Endothelial cell (in vitro differentiated cells): Measurements from ENCODE around the gene ADRM1. TPM values are rescaled to one million over a fixed set of nuclear protein-coding genes. Genes with fewer than 3 reads are reported as not detected.

Experiments used
- DNase-seq: peaks from one replicate; pipeline ENCODE4 v3.0.0; 2021; ENCODE audit warnings: low spot score
- H3K27ac Mint-ChIP-seq: one replicate; pipeline ENCODE4 v1.8.0; 2021; ENCODE audit warnings: mixed read lengths, inconsistent platforms; ENCODE audit not compliant: unreplicated experiment
- H3K27me3 Mint-ChIP-seq: one replicate; pipeline ENCODE4 v1.8.0; 2021; ENCODE audit warnings: mild to moderate bottlenecking, moderate library complexity, mixed read lengths, inconsistent platforms; ENCODE audit not compliant: unreplicated experiment
- H3K36me3 Mint-ChIP-seq: one replicate; pipeline ENCODE4 v1.8.0; 2021; ENCODE audit warnings: mild to moderate bottlenecking, low read depth, mixed read lengths, inconsistent platforms; ENCODE audit not compliant: unreplicated experiment
- H3K4me1 Mint-ChIP-seq: one replicate; pipeline ENCODE4 v1.8.0; 2021; ENCODE audit warnings: mild to moderate bottlenecking, mixed read lengths, inconsistent platforms; ENCODE audit not compliant: unreplicated experiment
- H3K4me3 Mint-ChIP-seq: one replicate; pipeline ENCODE4 v1.8.0; 2021; ENCODE audit warnings: mild to moderate bottlenecking, mixed read lengths, inconsistent platforms; ENCODE audit not compliant: unreplicated experiment
- H3K9me3 Mint-ChIP-seq: one replicate; pipeline ENCODE4 v1.8.0; 2021; ENCODE audit warnings: mixed read lengths, inconsistent platforms; ENCODE audit not compliant: unreplicated experiment
- CTCF ChIP-seq: fragments of 200-600 bp; sonication (generic); IDR thresholded peaks from one replicate; pipeline ENCODE4 v1.5.0; 2021; ENCODE audit warnings: antibody characterized with exemption; ENCODE audit not compliant: unreplicated experiment
- long read RNA-seq: library from polyadenylated mRNA; unstranded; transcript quantifications from one replicate; pipeline ENCODE4 v2.0.0, GENCODE V29; 2020; ENCODE audit not compliant: unreplicated experiment
- total RNA-seq: library from RNA; stranded (reverse); fragmentation: NEBNext Ultra II Directional; extraction: Animal tissue kit (Norgen Biotek cat#: 25700); gene quantifications from one replicate; pipeline ENCODE4 v1.2.1, GENCODE V29; 2021; ENCODE audit not compliant: unreplicated experiment

The ADRM1 gene, protein sequence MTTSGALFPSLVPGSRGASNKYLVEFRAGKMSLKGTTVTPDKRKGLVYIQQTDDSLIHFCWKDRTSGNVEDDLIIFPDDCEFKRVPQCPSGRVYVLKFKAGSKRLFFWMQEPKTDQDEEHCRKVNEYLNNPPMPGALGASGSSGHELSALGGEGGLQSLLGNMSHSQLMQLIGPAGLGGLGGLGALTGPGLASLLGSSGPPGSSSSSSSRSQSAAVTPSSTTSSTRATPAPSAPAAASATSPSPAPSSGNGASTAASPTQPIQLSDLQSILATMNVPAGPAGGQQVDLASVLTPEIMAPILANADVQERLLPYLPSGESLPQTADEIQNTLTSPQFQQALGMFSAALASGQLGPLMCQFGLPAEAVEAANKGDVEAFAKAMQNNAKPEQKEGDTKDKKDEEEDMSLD
- 132 TPM for total RNA-seq
- long read RNA-seq, transcript ADRM1-205 (9 exons, 1,361 nt) = minor isoform, 21 of 305 reads
- long read RNA-seq, transcript ADRM1-201 (10 exons, 1,478 nt) = major isoform, 219 of 305 reads
- long read RNA-seq, partial matches to known transcripts = 28 of 305 reads
- long read RNA-seq, other reads (novel, unspliced or antisense) = 37 of 305 reads

- peak; percentile 79 for TF ChIP-seq CTCF
- H3K27ac Mint-ChIP-seq = peak within 1 kb of the TSS; percentile 87
Observed at GRCh38 chr20:62302341-62303061, at the start of gene ADRM1. TSS of gene ADRM1 (plus strand) at chr20:62302997. CDS start at chr20:62303569, 572 bp downstream.

GRCh38 chr20:62253398-62253797 is 49.4 kb upstream of the ADRM1 start:
- Mint-ChIP-seq H3K27ac (no peak overlapping the region), H3K9me3 (no peaks in the 10 kb centered on the region)
- TF ChIP-seq CTCF = no peak

More at GRCh38 chr20:62302341-62303061, at the start of gene ADRM1:
- Mint-ChIP-seq H3K36me3 (peaks cover 18% of the 10 kb centered on the region), H3K4me3 (peak within 1 kb of the TSS; percentile 97), H3K4me1 (peaks cover 18% of the 10 kb centered on the region), H3K27me3 (peaks cover 15% of the 10 kb centered on the region), H3K9me3 (no peaks in the 10 kb centered on the region)
- peak; percentile 100 for DNase-seq

DNA sequence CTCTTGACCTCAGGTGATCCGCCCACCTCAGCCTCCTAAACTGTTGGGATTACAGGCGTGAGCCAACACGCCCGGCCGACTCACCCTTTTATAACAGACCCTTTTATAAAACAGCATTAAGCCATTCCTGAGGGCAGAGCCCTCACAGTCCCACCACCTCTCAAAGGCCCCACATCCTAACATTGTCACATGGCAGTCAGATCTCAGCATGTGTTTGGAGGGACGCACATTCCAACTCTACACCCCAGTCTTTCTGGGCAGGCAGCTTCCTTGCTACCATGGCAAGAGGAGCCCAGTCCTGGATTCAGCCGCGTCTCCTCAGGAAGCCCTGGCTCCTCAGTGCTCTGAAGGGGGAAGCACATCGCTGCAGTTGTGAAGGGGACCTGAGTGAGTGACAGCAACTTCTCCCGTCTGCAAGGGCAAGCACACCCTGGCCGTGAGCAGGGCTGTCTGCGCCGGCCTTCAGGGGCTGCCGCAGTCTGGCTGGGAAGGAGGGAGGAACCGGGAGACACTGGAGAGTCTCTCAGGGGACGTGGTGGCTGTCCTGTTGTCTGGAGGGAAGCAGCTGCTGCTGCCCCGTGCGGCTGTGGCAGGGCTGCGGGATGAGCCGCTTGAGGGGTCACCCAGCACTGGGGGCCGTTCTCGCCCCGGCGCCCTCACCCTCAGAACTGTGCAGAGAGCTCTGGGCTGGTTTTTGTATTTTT is 48.6 kb upstream of the ADRM1 start:
- H3K4me1 Mint-ChIP-seq = no peaks in the 10 kb centered on the region
- H3K27me3 Mint-ChIP-seq = no peaks in the 10 kb centered on the region
- H3K36me3 Mint-ChIP-seq = peaks cover 9% of the 10 kb centered on the region
- no peak overlapping the region for H3K4me3 Mint-ChIP-seq
- DNase-seq = no peak
- H3K27ac Mint-ChIP-seq = no peak overlapping the region
- H3K9me3 Mint-ChIP-seq = no peaks in the 10 kb centered on the region
- TF ChIP-seq CTCF = no peak

More at GRCh38 chr20:62253398-62253797, 49.4 kb upstream of the ADRM1 start:
- Mint-ChIP-seq H3K4me1 (no peaks in the 10 kb centered on the region), H3K27me3 (no peaks in the 10 kb centered on the region), H3K36me3 (peaks cover 9% of the 10 kb centered on the region), H3K4me3 (no peak overlapping the region)
- no peak for DNase-seq

DNA sequence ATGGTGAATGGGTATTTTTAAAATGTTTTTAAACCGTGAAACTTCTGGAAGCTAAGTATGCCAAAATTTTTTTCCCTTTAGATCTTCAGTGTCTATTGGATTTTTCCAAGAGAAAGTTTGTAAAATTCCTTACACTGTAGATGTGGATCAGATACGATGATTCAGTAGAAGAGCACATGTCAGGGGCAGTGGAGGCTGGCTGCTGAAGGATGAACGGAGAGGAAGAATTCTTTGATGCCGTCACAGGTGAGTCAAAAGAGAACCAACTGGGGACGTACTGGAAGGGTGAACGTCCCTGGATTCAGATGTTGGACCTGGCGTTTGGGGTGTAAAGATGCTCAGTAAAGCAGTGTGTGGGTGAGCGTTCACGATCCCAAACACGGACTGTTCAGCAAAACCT is 46.8 kb upstream of the ADRM1 start:
- no peak overlapping the region for H3K27ac Mint-ChIP-seq

More for the DNA sequence above, 46.8 kb upstream of the ADRM1 start:
- Mint-ChIP-seq H3K27me3 (no peaks in the 10 kb centered on the region), H3K4me3 (no peak overlapping the region), H3K4me1 (no peaks in the 10 kb centered on the region), H3K36me3 (peaks cover 17% of the 10 kb centered on the region), H3K9me3 (no peaks in the 10 kb centered on the region)
- TF ChIP-seq CTCF = no peak
- DNase-seq = no peak
